HuH-7.5 (cell line): Measurements from ENCODE around the gene FOXC1.
A peak's percentile ranks its signal among the peaks of the same experiment; 100 is the strongest.

Experiments used
- DNase-seq: peaks from one replicate; pipeline ENCODE4 v3.0.0; 2011; ENCODE audit warnings: low spot score

Gene FOXC1

DNA sequence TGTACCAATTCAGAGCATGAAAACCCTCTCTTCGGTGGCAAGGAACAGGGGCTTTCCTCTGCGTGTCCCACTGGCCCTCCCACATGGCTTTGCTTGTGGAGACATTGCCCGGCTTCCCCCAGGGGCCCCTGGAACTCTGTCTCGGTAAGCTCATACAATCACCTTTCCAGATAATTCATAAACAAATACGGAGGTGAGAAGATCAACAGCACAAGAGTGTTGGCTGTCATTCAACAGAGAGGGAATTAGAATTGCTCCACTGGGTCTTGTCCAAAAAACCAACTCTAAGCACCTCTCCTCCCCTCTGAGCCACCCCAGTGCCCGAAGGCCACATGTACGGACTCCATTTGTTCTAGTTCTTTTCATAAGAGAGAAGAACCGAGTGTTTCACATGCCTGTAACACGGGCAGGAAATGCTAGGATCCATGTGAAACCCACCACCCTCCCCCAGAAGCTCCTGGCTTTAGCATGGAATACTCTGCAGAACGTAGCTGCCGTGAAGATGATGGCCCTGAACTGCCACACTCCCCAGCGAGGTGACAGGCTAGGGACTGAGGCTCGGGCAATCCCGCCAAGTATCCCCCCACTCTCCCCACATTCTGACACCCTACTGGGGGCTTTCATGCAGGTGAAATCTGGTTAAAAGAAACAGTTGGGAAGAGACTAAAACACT is 24.6 kb upstream of the FOXC1 start:
- DNase-seq: no peak

DNA sequence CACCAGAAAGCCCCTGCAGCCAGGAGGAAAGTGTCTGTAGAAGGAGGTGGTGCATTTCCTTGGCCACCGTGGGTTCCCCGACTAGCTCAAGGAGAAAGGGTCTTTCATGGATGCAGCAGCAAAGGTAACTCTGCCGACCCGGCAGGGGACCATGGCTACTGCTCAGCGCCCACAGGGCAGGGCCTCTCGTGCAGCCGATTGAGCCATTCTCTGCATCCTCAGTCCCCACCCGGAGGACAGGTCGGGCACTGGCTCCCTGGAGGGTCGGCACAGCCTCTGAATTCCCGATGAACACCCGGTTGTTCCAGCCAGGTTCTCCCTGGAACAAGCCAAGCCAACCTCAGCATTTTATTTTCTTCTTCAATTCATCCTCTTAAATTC is 24.1 kb upstream of the FOXC1 start:
- no peak for DNase-seq

DNA sequence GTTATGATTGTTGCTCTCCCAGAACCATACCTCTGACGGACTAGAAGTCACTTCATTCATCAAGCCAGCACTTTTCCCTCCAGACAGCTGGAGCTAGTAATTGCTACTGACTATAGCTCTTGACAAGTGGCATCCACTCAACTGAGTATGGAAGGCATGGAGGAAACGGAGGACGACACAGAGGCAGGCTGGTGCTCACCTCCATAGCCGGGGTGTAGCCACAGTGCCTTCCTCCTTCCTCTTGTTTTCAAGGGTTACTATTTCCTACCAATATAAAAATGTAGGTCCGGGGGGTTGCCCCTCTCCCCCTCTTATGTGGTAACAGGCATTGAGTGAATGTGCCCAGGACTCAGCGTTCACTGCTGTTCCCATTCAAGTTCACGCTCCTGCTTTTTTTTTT is 23.5 kb upstream of the FOXC1 start:
- no peak for DNase-seq

DNA sequence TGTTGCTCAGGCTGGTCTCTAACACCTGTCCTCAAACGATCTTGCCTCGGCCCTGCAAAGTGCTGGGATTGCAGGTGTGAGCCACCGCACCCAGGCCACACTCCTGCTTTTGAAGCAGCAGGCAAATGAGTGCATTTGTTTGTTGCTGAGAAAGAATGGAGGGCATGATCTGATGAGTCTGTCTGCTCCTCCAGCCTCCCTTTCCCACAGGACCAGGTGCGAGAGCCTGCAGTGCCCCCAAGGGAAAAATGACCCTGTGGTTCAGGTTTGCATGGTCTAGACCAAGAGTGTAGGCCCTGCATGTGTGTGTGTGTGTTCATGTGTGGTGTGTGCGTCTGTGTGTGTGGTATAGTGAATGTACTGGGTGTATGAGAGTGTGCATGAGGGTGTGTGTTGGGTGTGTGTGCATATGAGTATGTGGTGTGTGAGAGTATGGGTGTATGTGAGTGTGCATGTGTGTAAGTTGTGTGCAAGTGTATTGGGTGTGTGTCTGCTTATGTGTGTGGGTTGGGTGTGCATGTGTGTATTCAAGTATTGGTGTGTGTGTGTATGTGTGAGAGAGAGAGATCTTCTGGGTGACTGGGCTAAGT is 22.8 kb upstream of the FOXC1 start:
- DNase-seq: no peak

- DNase-seq: no peak
Measured at GRCh38 chr6:1587546-1587945, 22.2 kb upstream of the FOXC1 start.

- no peak for DNase-seq
Measured at GRCh38 chr6:1587977-1588376, 21.7 kb upstream of the FOXC1 start.

GRCh38 chr6:1589208-1589607 is 20.5 kb upstream of the FOXC1 start:
- DNase-seq: no peak

GRCh38 chr6:1590580-1590979 is 19.1 kb upstream of the FOXC1 start:
- DNase-seq: no peak

DNA sequence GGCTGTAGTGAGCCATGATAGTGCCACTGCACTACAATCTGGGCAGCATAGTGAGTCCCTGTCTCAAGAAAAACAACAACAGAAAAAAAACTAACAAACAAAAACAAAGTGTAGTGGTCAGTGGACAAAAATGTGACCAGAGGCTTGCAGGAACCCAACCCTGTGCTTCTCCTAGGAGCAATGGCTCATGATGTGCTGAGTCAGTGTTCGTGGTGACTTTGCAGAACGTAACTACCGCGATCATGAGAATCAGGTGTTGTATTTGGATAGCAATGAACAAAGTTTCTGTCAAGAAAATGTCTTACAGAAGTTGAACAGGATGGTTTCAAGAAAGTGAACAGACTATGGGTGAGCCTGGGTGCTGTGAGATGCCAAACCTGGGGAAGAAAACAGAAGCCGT is 18.5 kb upstream of the FOXC1 start:
- no peak for DNase-seq

GRCh38 chr6:1591926-1592325 is 17.8 kb upstream of the FOXC1 start:
- no peak for DNase-seq

DNA sequence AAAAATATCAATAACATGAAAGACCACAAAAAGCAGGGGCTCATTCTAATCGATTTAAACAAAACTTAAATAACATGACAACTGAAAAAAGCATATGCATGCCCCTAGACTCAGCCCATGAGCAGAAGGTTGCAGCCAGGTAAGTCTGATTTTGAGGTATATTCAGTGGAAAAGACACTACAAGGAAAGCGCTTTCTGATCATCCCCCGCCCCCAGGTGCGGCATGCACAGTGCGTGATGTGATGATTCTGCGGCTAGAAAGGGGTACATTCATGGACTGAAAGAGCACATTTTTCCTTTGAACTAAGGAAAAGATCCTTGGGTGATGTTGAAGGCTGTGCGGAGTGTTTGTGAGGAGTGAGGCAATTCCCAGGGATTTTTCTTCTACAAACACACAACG is 16.9 kb upstream of the FOXC1 start:
- no peak for DNase-seq

DNA sequence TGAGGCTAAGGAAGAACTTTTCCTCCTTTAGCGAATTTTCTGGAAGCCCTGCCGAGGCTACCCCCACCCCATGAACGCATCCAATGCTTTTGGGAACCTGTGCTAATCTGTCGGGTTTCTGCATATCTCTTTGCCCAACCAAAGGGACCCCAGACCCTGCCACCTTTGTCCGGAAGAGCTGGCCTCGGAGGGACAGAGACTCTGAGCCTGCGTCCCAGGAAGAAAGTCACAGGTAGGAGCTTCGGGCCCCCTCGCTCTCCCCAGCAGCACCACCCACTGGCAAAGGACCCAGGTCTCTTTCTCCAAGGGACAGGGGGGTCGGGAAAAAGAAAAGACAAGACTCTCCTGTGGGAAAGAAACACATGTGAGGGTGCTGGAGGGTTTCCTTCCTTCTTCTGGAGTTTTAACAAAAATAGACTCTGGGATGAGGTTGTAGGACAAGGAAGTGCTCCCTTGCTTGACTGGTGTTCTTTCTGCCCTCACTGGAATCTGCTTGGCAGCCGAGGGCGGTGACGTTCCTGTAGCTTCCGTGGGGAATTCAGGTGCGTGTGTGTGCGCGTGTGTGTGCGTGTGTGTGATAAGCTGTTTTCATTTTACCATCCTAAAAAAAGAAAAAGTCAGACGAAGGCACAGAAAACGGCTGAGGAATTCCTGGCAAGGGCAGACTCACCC is 16.3 kb upstream of the FOXC1 start:
- no peak for DNase-seq

GRCh38 chr6:1593958-1594314 is 15.8 kb upstream of the FOXC1 start:
- DNase-seq: no peak

DNA sequence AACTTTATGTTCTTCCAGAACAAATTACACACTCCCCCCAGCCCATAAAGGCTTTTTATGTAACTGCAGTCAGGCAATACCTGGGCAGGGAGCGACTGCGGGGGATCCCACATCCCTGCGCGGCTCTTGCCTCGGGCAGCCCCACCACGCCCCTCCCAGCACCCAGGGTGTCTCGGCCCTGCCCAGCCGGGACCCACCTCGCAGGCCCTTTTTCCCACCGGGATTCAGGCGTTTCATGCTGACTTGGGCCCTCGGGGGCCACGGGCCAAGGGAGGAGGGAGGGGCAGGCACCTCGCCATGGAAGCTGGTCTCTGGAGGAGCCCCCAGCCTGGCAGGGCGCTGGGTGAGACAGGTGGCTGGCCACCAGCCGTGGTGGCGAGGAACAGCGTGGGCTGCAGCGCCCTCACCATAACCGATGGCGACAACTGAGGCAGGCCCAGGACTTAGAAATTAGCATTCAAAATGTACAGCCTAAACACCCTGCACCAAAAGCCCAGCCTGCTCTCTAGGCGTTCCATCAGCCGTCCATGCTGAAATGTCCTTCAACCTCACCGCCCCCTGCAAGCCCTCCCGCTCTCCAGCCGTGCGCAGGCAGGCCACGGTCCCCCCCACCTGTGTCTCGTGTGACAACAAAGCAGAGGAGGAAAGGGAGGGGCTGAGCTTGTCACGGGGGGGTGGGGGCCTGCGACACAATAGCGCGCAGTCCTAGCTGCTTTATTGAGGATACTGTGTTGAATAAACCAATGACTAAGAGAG is 15.1 kb upstream of the FOXC1 start:
- DNase-seq: no peak

DNA sequence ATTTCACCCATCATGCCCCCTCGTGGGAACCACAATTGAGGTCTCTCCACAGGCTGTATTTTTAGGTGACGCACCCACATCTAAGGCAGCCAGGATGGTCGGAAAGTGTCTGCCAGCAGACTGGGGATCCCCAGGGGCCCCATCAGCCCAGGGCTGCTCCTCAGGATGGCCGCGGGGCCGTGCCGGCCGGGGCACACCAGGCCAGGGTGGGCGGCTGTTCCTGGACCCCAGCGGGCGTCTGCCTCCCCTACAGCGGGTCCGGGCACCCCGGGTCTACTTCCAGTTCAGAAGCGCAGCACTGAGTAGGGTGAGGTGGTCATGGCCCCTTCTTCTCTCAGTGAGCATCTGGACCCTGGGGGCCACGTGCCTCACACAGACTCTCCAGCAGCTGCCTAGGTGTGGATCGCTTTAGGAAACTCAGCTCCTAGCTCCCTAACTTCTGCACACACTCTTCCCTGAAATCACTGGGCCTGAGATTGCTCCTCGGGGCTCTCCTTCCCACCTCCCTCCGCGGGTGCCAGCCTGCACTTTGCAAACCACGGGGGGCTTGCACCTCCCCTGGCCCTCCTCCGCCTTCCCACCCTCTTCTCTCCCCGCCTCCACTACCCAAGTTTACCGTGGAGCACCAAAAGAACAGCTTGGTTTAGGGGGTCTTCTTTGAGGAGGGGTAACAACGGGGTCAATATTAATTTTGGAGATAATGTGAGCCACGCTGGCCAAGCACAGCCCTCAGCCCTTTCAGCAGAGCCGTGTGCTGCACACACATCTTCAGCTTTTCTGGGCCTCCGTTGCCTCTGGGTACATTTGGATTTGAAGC is 14.2 kb upstream of the FOXC1 start:
- DNase-seq: no peak

DNA sequence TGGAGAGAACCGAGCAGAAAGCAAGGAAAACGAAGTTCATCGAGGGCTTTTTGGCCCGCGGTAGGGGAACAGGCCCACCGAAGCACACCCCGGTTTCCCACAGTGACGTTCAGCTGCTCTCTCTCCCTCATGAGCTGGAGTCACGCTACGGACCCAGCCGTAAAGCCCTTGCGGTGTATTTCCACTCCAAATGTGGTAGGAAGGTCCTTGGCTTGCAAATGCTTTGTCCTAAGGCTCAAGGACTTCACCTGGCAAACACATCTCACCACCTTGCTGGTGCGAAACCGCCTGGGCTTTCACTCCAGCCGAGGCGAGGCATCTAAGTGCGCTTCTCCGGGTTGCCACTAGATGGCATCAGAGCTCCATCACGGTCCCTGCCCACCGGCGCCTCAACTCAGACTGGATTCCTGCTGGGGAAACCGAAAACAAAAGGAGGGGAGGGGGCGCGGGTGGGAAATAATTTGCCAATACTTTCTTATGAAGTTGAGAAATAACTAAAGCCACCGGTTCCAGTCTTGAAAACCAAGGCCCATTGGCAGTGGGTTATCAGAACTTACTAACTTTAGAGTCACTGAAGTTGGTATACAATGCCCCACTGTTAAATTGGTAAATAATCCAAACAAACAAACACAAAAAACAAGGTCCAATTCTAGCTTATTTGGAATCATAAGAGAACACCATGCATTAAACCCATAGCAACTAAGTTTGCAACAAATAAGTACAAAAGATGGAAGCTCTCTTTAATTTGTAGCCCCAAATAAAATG is 13.4 kb upstream of the FOXC1 start:
- DNase-seq: peak; percentile 77

- no peak for DNase-seq
Measured at GRCh38 chr6:1597121-1597744, 12.5 kb upstream of the FOXC1 start.

- DNase-seq: no peak
Measured at GRCh38 chr6:1597924-1598323, 11.8 kb upstream of the FOXC1 start.

- no peak for DNase-seq
Measured at GRCh38 chr6:1598433-1598832, 11.3 kb upstream of the FOXC1 start.

DNA sequence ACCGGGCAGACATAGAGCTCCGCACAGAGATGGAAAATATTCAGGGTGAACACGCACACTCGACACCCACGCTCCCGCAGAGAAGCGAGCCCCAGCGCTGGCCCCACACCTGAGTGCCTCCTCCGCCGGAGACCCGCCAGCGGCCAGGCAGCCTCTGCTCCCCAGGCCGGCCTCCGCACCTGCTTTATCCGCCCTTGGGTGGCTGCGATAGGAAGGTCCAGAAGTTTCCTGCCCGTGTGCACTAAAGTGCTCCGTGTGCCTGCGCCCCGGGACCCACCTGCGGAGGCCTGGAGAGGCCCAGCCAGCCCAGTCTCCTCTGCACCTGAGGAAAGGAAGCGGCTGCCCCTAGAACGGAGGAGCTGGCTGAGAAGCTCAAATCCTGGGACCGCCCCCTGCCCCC is 10.8 kb upstream of the FOXC1 start:
- DNase-seq: no peak

DNA sequence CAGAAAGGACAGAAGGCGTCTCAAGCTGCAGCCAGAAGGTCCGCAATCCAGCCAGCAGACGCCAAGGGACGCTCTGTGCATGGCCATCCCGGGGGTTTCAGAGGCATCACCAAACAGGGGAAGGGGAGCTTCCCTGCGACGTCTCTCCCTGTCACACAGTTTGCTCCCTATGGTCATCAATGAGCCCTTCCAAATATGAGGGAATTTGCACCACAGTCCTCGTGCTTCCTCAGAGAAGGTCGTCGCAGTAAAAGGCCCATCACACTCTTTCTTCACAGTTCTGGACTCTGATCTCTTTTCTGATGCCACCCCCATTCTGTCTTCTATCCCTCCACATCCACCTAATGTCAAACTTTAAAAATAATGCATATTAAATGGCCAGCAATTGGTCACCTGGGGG is 10.2 kb upstream of the FOXC1 start:
- no peak for DNase-seq
